GM18907 (cell line): ENCODE measurements around the gene ZNF256.
A peak's percentile ranks its signal among the peaks of the same experiment; 100 is the strongest.

Source experiments
- ATAC-seq: cut with Tn5 transposase; IDR thresholded peaks from one replicate; pipeline ENCODE4 v1.9.1; 2021; ENCODE audit warnings: mild to moderate bottlenecking, moderate library complexity; ENCODE audit not compliant: unreplicated experiment

ZNF256 gene

GRCh38 chr19:57947419-57948134, at the start of gene ZNF256:
Gene ZNF256, minus strand, starts transcription at chr19:57947706. Its CDS starts 232 bp downstream, at chr19:57947474.
- ATAC-seq = peak; percentile 91

GRCh38 chr19:57992841-57993240, 45.3 kb upstream of the ZNF256 start:
- no peak for ATAC-seq

- ATAC-seq = no peak
Observed at GRCh38 chr19:57978586-57979289, 31.2 kb upstream of the ZNF256 start.

- ATAC-seq = no peak
Observed at GRCh38 chr19:57974434-57974833, 26.9 kb upstream of the ZNF256 start, which contains the start of gene C19orf18. Gene C19orf18, minus strand, starts transcription at chr19:57974534. Its CDS starts 102 bp downstream, at chr19:57974432.

GRCh38 chr19:57964761-57965160, 17.3 kb upstream of the ZNF256 start:
- ATAC-seq = no peak

GRCh38 chr19:57961785-57962184, 14.3 kb upstream of the ZNF256 start:
- ATAC-seq = no peak

GRCh38 chr19:57954996-57955395, 7.5 kb upstream of the ZNF256 start:
- no peak for ATAC-seq

- no peak for ATAC-seq
Observed at GRCh38 chr19:57949702-57950101, 2.2 kb upstream of the ZNF256 start.

- ATAC-seq = no peak
Observed at GRCh38 chr19:57949296-57949695, 1.8 kb upstream of the ZNF256 start.

- ATAC-seq = no peak
Observed at GRCh38 chr19:57947088-57947418, 453 bp downstream of the ZNF256 start.

GRCh38 chr19:57946316-57946715, 1.2 kb downstream of the ZNF256 start:
- ATAC-seq = no peak

GRCh38 chr19:57941593-57941992, 5.9 kb downstream of the ZNF256 start:
- ATAC-seq = no peak

GRCh38 chr19:57935731-57936130, 11.8 kb downstream of the ZNF256 start:
- no peak for ATAC-seq

- no peak for ATAC-seq
Observed at GRCh38 chr19:57934820-57935665, 12.5 kb downstream of the ZNF256 start, which contains the start of gene ZNF418. Gene ZNF418, minus strand, starts transcription at chr19:57935402. Its CDS starts 1,580 bp downstream, at chr19:57933822.

GRCh38 chr19:57927587-57927986, 19.9 kb downstream of the ZNF256 start:
- no peak for ATAC-seq

- ATAC-seq = peak; percentile 97
Observed at GRCh38 chr19:57916168-57916995, 31.1 kb downstream of the ZNF256 start, which contains the start of gene ZNF417. Gene ZNF417, minus strand, starts transcription at chr19:57916592. Its CDS starts 181 bp downstream, at chr19:57916411.

GRCh38 chr19:57914531-57914930, 33.0 kb downstream of the ZNF256 start:
- no peak for ATAC-seq

GRCh38 chr19:57907394-57907793, 40.1 kb downstream of the ZNF256 start:
- no peak for ATAC-seq

GRCh38 chr19:57905258-57905657, 42.2 kb downstream of the ZNF256 start:
- no peak for ATAC-seq

- no peak for ATAC-seq
Observed at GRCh38 chr19:57903618-57904184, 43.8 kb downstream of the ZNF256 start.
